ENCODE measurements around the gene STAG2. TPM values are rescaled to one million over a fixed set of nuclear protein-coding genes. Genes with fewer than 3 reads are reported as not detected.
A peak's percentile ranks its signal among the peaks of the same experiment; 100 is the strongest.

The STAG2 gene
- total and polyA plus RNA-seq, 2 experiments from 2014 or later, result 16.5 to 70.9 TPM

DNA sequence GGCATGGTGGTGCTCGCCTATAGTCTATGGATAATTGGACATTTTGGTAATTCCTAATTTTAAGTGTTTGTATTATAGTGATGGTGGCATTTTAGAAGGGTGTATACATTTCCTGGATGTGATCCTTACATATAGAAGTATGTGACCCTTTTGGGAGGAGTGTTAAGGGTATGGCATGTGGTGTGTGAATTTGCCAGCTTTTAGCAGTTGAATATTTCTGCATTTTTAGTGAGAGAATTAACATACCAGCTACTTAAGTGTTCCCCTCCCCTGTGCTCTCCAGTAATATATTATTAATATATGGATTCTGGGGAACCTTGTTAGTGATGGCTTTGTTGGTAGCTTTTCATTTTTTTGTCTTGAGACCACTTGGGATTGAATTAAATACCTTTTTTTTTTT, 55.3 kb downstream of the STAG2 start:
- Histone ChIP-seq H4K20me1 (ENCODE audit: insufficient read depth, poor library complexity, severe bottlenecking) (peaks cover 70% of the 10 kb centered on the region), H3K36me3 (replicated peaks; ENCODE audit: insufficient read depth, low read depth) (no peaks in the 10 kb centered on the region), H3K4me2 (no peak overlapping the region), H2AFZ (no peak overlapping the region), H3K79me2 (peaks cover 97% of the 10 kb centered on the region), H3K27me3 (no peaks in the 10 kb centered on the region), H3K4me3 (no peak overlapping the region), H3K4me1 (ENCODE audit: insufficient read depth) (no peaks in the 10 kb centered on the region), H3K9me2 (replicated peaks; ENCODE audit: insufficient read depth) (no peaks in the 10 kb centered on the region), H3K27ac (no peak overlapping the region), H3K9me3 (ENCODE audit: low read depth) (no peaks in the 10 kb centered on the region)
- 85% methylated on average over 1 of the region's 1 CpG for WGBS (ENCODE audit: low lambda C conversion rate, missing lambda C conversion rate)
- TF ChIP-seq EZH2 (IDR thresholded peaks at IDR 0.05; ENCODE audit: borderline replicate concordance) (no peak), CTCF (IDR thresholded peaks at IDR 0.05; ENCODE audit: poor library complexity) (no peak), EZH2phosphoT487 (IDR thresholded peaks at IDR 0.05; ENCODE audit: low read depth, severe bottlenecking, unreplicated experiment) (no peak)
- no peak for DNase-seq (ENCODE audit: low spot score)

DNA sequence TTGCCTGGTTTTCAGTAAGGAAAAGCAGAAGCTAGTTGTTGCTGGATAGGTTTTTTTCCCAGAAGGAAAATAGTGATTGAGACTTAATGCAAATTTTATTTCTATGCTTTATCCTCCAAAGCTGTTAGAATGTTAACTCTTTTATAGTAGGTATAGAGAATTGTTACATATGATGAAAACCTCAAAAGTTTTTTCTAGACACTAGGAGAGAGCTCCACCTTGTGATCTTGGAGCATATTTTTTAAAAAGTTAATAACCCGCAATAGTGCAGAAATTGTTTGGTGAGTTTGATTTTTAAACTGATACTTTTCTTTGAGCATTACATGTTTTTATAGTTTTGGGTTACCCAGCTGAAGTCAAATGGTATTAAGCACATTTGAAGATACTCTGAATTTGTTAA, 56.5 kb downstream of the STAG2 start:
- H4K20me1 ChIP-seq (ENCODE audit: insufficient read depth, poor library complexity, severe bottlenecking), result peaks cover 61% of the 10 kb centered on the region
- DNase-seq (ENCODE audit: low spot score), result no peak
- H3K27ac ChIP-seq, result no peak overlapping the region
- H3K36me3 ChIP-seq (replicated peaks; ENCODE audit: insufficient read depth, low read depth), result no peaks in the 10 kb centered on the region
- no peaks in the 10 kb centered on the region for H3K9me2 ChIP-seq (replicated peaks; ENCODE audit: insufficient read depth)
- no peak overlapping the region for H2AFZ ChIP-seq
- peaks cover 97% of the 10 kb centered on the region for H3K79me2 ChIP-seq
- H3K27me3 ChIP-seq, result no peaks in the 10 kb centered on the region
- TF ChIP-seq CTCF (IDR thresholded peaks at IDR 0.05; ENCODE audit: poor library complexity) (peak; percentile 23), EZH2phosphoT487 (IDR thresholded peaks at IDR 0.05; ENCODE audit: low read depth, severe bottlenecking, unreplicated experiment) (no peak)
- H3K4me3 ChIP-seq, result no peak overlapping the region
- WGBS (ENCODE audit: low lambda C conversion rate, missing lambda C conversion rate), result 97% methylated on average over 1 of the region's 1 CpG
- H3K4me2 ChIP-seq, result no peak overlapping the region
- no peaks in the 10 kb centered on the region for H3K4me1 ChIP-seq (ENCODE audit: insufficient read depth)
- no peaks in the 10 kb centered on the region for H3K9me3 ChIP-seq (ENCODE audit: low read depth)

- Histone ChIP-seq H3K9me2 (replicated peaks; ENCODE audit: insufficient read depth) (no peaks in the 10 kb centered on the region), H3K36me3 (replicated peaks; ENCODE audit: insufficient read depth, low read depth) (no peaks in the 10 kb centered on the region), H3K4me2 (no peak overlapping the region), H3K27ac (no peak overlapping the region), H3K4me3 (no peak overlapping the region), H2AFZ (no peak overlapping the region), H3K4me1 (ENCODE audit: insufficient read depth) (no peaks in the 10 kb centered on the region), H3K79me2 (peaks cover 61% of the 10 kb centered on the region), H4K20me1 (ENCODE audit: insufficient read depth, poor library complexity, severe bottlenecking) (peaks cover 9% of the 10 kb centered on the region), H3K27me3 (no peaks in the 10 kb centered on the region), H3K9me3 (ENCODE audit: low read depth) (no peaks in the 10 kb centered on the region)
- 54% methylated on average over 3 of the region's 3 CpGs for WGBS (ENCODE audit: low lambda C conversion rate, missing lambda C conversion rate)
- DNase-seq (ENCODE audit: low spot score), result no peak
- TF ChIP-seq CTCF (IDR thresholded peaks at IDR 0.05; ENCODE audit: poor library complexity) (no peak), EZH2 (IDR thresholded peaks at IDR 0.05; ENCODE audit: borderline replicate concordance) (no peak), EZH2phosphoT487 (IDR thresholded peaks at IDR 0.05; ENCODE audit: low read depth, severe bottlenecking, unreplicated experiment) (no peak)
Measured at GRCh38 chrX:124023838-124024238, 62.3 kb downstream of the STAG2 start.

- no peak for DNase-seq (ENCODE audit: low spot score)
- Histone ChIP-seq H3K9me2 (replicated peaks; ENCODE audit: insufficient read depth) (no peaks in the 10 kb centered on the region), H3K4me1 (ENCODE audit: insufficient read depth) (no peaks in the 10 kb centered on the region), H4K20me1 (ENCODE audit: insufficient read depth, poor library complexity, severe bottlenecking) (no peaks in the 10 kb centered on the region), H3K9me3 (ENCODE audit: low read depth) (no peaks in the 10 kb centered on the region), H3K36me3 (replicated peaks; ENCODE audit: insufficient read depth, low read depth) (no peaks in the 10 kb centered on the region), H3K4me2 (no peak overlapping the region), H2AFZ (no peak overlapping the region), H3K27ac (no peak overlapping the region), H3K79me2 (peaks cover 34% of the 10 kb centered on the region), H3K4me3 (no peak overlapping the region), H3K27me3 (no peaks in the 10 kb centered on the region)
- TF ChIP-seq EZH2phosphoT487 (IDR thresholded peaks at IDR 0.05; ENCODE audit: low read depth, severe bottlenecking, unreplicated experiment), result no peak
- no peak for TF ChIP-seq EZH2 (IDR thresholded peaks at IDR 0.05; ENCODE audit: borderline replicate concordance)
- 89% methylated on average over 1 of the region's 1 CpG for WGBS (ENCODE audit: low lambda C conversion rate, missing lambda C conversion rate)
Measured at GRCh38 chrX:124026529-124026928, 65.0 kb downstream of the STAG2 start.
